ENCODE data around the gene ANKRD10.

Gene ANKRD10

DNA sequence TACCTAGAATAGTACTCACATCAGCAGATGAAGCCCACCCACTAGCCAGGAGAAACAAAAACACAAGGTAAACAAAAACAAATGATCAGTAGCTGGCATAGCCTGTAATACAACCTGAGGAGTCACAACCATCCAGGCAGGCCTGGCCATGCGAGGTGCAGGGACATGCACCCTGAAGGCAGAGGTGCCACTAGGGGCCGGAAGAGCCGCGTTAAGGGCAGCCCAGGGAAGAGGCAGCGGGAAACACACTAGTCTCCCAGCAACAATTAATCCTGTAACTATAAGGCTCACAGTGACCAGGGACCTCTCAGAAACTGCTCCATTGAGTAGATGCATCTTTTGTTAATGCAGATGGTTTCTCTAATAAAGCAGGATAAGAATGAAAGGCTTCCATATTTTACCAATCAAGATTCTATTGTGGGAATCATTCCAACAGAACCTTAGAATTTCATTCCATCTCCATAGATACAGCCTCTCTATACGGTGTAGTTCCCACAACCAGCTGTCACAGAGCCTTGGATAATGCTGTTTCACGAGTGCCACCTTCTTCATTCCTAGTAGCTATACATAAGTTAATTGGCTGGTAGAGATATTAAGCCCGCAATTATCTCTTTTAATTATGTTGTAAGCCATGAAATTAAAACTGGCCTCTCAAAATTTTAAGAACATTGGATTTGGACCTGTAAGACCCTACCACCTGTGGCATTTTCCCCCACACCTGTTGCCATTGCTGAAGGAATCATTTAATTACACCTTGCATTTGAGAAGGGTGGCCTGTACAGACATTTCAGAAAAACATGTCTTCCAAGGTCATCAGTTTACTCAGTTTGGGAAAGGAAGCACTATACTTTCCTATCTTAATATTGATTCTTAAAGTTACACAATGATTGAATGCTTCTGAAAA lies 28.7 kb downstream of the ANKRD10 start:
- no peak for DNase-seq (ENCODE audit: low read depth)

DNA sequence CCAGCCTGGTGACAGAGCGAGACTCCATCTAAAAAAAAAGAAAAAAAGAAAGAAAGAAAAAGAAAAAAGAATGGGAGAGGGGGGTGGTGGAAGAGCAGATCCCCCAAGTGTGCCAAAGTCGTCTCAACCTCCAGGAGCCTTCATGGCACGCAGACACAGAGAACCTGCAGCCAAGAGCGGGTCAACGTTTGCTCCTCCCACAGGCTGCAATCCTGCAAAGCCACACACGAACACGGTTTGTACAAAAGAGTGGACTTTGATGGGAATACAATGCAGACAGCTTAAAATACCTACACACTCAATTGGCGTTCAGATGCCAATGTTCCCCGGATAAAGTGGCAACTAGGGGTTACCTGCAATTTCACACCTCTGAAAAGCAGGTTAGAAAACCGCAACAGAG lies 29.4 kb downstream of the ANKRD10 start:
- no peak for DNase-seq (ENCODE audit: low read depth)

DNA sequence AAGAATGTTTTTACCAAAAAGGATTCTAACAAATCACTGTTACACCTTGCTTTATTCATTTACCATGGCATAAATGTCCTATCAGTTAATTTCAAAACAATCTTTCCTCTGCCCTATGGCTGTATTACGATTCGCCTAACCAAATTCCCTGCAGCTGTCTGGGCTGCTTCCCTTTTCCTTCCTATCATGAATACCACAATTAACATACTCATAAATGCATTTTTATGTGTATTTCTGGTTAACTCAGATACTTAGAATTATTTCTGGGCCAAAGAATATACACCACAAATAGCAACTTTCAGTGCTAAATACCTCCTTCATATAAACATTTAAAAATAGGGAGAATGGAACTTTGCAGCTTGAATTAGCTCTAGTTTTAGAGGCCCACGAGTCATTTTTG lies 30.4 kb downstream of the ANKRD10 start:
- no peak for DNase-seq (ENCODE audit: low read depth)

DNA sequence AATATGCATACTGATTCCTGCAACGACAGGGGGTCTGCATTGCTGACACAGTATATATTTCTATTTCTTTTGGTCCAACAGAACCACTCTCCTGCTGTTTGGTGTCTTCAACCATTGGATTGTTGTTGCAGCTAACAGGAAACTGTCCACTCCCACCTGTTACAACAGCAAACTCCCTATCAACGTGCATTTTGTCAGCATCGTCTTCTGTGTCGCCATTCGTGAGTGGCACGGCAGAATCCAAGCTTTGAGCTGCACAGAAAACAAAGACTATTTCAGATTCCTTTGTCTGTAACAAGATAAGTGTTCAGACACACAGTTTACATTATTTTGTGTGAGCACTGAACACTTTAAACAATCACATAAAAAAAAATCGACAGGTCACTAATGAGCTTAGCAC lies 31.3 kb downstream of the ANKRD10 start:
- no peak for DNase-seq (ENCODE audit: low read depth)

DNA sequence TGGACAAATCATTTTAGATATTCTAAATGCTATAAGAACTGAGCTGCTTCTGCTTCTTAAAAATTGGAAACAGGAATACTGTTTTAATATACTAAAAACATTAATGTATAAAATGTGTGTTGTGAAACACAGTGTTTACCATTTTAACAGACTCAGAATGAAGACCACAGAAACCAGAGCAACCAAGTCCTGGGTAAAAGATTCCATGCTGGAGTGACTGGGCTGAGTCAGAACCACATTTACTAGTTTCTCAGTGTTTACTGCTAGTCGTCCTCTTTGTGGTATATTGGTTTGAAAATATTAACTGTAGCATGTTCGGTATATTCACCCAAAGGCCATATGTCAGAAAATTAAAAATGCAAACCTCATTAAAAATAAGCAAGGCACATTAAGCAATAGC lies 31.9 kb downstream of the ANKRD10 start:
- no peak for DNase-seq (ENCODE audit: low read depth)

DNA sequence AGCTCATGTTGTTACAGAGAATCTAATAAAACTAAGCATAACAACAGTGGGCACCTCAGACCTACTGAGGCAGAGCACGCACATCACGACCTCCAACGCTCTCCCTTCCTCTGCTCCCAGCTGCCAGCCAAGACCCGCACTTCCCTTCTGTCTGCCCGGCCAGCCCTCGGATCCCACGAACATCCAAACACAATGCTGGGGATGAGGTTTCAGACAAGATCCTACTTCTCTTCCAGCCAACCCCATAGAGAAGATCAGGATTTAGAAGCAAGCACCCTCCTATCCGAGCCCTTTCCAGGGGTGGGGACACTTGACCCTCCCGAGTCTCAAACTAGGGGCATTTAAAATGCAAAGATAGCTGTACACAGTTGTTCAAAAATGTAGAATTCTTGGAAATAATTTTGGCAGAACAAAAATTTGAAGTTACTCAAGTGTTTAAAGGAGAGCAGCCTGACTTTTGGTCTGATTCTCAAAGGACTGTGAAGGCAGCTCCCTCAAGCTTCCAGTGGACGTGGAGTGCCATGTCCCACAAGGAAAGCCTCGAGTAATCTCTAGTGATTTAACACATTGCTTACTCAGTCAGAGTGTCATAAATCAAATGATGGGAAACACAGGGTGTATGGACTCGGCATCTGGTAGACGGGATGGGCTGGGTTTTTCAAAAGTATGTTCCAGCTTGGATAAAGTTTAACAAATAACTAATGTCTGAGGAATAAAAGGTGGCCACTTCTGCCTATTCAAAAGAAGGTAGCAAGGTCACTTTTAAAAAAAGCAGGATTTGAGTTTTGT lies 32.8 kb downstream of the ANKRD10 start:
- no peak for DNase-seq (ENCODE audit: low read depth)

DNA sequence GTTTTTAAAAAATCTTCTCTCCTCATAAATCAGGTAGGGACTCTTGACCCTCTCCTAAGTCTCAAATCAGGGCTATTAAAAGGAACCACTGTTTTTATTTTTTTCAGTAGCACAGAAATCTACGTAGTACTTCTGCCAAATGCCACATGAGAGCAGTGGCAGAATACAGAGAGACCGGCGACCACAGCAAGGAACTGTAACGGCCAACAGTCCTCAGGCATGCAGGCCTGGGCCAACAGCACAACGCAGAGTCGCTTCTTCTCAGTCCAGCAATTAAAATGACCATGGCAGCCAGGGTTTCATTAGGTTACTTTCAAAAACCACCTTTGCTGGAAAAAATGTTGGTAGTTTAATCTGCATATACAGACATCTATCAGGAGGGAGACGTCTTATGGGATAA lies 34.2 kb downstream of the ANKRD10 start:
- DNase-seq (ENCODE audit: low read depth): no peak

DNA sequence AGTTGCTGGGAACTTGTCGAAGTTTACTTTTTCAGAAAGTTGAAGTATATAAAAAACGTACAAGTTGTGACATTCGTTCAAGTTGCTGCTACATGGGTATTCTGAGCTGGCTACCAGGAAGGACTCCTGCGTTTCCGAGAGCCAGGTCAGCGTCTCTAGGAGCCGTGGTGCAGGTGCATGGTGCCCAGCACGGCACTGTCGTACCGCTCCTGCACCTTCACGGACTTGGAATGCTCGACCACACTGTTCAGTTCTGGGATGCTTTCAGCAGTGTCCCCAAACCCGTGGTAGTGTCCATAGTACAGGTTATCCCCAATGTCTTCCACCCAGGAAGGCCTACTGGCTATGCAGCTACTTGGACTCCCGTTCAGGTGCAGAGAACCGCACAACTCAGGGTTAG lies 35.4 kb downstream of the ANKRD10 start:
- DNase-seq (ENCODE audit: low read depth): no peak

DNA sequence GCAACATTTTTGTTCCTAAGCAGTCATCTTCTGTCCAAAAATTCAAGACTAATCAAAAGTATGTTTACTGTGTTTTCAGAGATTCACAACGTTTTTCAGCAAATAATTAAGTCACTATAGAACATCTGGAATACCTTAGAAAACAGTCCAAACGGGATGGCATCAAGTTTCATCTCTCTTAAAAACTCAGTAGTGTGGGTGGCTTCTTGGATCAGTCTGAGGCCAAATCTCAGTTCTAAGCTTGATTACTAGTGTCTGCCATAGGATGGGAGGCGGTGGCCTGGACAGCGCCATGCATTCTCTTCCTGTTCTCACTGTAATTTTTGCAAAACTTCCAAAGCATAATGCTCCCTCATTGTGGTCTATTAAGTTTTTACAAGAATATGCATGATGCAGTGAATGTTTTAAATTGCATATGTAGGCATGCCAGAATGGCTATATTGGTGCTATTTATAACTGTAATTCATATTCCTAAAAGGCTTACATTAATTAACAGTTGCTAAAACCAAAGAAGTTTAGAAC lies 37.1 kb downstream of the ANKRD10 start:
- no peak for DNase-seq (ENCODE audit: low read depth)

DNA sequence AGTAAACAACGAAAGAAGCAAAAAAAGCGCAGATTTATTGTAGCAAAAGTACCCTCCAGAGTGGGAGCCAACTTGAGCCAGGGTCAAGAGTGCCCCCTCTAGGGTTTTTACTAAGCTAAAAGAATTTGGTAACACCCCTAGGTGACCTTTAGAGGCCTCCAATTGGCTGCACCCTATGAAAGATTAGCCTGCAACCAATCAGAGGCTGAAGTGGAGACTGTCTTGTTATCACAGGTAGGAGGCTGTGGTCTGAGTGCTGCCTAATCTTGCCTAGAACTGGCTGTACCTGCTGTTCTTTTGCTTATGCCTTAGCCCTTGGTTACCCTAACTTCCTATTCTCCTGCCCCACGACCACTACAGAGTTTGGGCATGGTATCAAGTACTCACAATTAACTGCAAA lies 38.3 kb downstream of the ANKRD10 start:
- DNase-seq (ENCODE audit: low read depth): no peak

DNA sequence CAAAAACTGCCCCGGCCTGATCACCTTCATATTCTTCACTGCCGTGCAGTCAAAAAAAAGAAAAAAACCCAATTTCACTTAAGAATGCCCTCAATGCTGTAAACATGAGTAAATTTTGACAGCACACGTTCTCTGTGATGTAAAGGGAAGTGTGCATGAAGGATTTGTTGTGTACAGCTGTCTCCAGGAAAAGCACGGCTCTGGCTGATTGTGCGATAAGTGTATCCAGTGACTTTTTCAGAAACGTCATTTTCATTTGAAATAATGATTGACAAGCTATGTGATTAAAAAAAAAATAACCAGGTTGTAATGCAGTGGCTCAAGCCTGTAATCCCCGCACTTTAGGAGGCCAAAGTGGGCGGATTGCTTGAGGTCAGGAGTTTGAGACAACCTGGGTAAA lies 39.6 kb downstream of the ANKRD10 start:
- DNase-seq (ENCODE audit: low read depth): no peak

DNA sequence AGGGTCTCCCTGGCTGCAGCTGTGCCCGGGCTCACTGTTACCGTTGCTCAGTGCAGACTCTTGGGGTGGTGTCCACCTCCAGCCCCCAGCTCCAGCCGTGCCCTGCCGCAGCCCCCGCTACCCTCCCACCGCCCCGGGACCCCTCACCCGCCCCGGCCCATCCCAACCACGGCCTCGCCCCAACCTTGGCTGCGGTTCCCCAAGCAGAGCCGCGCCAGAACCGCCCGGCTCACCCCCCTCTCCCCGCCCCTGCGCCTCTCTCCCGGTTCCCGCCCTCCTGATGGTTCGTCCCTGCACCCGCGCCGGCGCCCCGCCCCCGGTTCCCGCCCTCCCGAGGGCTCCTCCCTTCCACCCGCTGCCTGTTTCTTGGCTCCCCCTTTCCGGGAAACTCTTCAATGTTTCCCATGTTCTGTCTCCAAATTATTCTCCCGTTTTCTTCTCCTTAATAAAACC lies 40.3 kb downstream of the ANKRD10 start:
- peak; percentile 58 for DNase-seq (ENCODE audit: low read depth)

DNA sequence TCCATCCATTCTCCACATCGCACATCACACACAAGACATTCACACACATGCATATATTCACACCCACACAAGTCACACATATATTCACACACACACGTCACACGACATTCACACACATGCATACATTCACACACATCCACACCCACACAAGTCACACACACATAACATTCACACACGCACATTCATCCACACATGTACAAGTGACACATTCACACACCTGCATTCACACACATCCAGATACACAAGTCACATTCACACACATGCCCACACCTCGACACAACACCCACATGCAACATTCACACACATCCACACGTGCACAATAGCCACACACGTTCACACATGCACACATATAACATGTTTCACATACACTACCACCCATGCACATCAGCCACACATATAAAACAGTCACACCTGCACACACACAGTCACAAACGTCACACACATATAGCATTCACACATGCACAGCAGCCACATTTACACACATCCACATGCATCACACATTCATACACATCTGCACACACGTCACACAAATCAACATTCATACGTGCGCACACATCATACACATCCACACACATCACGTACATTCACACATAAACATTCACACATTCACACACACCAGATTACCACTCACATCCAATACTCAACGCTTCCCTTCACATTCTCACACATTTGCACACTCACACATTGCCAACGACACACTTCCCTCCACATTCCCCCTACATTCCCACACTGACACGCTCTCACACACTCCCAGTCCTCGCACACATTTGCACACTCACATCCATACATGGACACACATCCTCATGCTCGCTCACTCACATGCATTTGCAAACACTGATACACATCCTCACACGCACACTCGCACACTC lies 41.0 kb downstream of the ANKRD10 start:
- DNase-seq (ENCODE audit: low read depth): no peak

DNA sequence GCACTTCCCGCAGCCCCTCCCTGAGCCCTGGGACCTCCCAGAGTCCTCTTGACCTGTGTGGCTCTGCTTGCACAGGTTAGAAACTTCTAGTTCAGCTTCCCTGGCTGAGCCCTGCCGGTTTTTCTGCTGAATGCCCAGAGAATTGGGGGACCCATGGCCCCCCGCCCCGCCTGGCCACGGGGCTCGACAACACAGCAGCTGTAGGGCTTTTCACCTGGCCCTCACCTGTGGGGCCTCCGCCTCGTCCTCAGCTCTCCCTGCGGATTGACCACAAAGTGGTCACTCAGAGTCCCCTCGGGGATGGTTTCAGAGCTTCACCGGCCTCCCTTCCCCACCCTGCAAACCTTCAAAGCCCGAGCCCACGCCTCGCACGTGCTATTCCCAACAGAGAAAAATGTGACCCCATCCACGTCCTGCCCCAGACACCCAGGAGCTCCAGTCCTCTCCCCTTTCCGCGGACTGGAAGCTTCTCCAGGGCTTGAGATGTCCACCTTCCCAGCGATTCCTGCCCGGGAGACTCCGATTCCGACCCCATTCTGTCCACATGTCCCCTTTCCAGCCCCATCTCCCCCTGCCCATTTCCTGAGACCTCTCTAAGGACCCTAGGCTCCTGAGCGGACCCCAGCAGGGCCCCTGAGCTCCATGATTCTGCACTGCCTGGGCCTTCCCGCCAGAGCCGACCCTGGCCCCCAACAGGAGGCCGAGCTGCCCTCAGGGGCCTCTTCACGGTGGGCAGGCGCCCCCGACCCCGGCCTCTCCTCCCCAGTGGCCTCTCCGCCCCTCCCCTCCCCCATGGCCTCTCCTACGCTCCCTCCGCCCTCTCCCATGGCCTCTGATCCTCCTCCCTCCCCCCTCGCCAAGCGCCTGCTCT lies 41.9 kb downstream of the ANKRD10 start:
- no peak for DNase-seq (ENCODE audit: low read depth)

DNA sequence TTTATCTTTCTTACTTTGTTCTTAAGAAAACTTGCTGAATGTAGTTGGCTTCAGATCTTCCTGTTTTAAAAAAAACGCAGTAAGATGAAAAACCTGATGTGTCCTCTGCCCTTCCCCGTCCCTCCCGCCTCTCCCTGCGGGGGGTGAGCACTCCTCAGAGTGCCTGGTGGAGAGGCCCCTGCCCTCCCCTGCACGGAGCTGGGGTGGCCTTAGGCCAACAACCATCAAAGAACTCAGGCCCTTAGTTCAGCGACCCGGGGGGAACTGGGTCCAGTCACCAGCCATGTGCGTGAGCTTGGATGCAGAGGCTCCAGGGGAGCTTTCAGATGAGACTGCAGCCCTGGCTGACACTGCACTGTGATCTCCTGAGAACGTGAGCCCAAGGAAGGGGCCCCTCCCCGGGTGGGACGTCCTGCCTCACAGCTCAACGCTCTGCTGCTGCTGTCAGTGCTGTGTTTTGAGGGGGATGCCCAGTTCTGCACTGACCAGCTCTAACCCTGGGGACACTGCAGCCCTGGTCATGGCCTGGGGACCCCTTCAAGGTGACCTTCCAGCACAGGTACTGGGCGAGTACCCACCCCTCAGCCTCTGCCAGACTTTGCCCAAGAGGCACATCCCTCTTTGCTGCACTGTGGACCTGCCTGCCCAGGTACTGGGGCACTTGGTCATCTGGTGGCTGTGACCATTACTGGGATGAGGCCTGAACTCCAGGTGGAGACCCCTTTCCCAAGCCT lies 42.7 kb downstream of the ANKRD10 start:
- DNase-seq (ENCODE audit: low read depth): no peak

DNA sequence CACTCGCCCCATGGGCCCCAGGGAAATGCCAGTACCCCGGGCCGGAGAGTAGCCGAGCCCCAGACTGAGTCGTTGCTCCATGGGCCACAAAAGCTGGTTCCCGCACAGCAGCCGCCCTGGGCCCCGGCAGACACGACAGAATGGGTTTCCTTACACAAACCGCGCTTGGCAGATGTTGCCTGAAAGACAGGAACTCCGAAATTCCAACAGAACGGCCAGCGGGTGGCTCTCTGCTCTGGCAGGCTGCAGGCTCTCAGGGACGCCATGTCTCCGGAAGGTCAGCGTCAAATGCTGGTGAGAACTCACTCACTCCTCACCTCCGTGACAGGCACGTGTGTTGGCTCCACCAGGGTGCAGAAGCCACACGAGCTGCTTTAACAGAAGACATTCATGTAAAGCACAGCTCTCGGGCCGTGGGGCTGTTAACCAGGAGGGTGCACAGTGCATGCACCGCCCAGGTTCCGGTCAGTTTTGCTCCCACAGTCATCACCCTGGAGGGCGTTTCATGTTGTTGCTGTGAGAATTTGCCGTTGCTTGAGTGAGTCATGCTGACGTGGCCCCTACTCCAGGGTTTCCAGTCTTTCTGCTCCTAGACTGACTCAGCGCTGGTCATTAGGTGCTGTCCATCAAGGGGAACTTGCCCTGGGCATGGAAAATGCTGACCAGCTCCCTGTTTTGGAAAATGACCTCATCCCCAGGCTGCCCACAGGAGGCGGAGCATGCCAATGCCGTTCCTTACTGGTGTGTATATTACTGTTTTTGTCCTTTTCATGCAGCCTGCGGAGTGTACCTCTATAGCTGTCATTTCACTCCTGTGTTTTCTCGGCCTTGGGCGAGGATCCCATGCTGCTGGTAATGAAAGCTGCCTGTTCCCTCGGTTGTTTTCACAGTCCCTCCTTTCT lies 44.8 kb downstream of the ANKRD10 start:
- DNase-seq (ENCODE audit: low read depth): no peak

DNA sequence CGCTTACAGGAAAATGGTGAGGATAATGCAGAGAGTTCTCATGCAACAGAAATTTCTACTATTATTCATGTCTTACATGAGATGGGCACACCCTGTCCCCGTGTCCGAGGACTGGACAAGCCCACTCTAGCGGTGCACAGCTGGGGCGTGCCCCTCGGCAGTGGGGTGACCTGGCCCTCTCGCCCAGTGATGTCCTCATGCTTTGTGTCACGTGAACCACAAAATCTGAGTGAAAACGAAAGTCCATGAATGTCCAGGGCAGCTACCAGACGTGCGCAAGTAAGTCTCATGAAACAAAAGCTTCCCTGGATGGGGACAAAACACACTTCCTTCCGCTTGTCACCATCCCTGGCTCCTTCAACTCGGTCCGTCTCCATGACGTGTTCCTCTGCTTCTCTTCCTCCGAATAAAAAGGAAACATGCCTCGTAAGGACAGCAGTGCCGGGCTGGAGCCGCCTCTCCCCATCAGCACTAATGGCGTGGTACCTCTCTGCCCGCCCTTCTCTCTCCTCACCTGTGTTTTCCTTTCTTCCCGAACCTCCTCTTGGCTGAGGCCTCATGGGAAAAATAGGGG lies 45.6 kb downstream of the ANKRD10 start:
- no peak for DNase-seq (ENCODE audit: low read depth)

DNA sequence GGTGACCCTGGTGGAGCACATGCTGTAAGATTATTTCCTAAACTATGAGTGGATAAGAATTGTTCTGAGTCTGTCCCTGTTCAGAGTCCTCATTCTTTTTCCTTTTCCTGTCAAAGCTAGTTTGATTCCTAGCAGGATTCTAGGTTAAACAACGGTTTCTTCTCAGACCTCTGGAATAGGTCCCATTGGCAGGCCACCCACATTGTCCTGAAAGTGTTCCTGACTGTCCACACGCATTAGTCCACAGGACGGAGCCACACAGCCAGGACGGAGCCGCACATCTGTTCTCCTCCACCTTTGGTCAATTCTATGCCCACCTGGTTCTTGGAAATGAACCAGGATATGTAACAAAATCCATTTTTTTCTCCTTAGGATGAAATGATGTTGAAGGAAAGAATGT lies 46.1 kb downstream of the ANKRD10 start:
- DNase-seq (ENCODE audit: low read depth): no peak

DNA sequence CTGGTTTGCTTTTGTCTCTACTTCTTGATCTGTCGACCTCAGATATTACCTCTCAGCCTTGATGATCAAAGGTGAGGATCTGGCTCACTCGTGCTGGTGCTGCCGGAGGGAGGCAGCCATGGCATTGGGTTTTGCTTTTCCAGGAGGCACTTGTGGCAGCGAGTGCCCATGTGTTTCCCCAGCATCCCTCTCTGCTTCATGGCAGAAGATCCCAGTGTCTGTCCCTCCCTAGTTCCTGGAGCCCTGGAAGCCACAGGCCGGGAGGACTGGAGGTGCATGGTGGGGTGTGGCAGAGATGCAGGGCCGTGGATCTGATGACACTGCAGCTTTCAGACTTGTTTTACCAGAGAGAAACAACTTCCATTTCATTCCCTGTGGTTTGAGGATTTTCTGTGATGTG lies 47.5 kb downstream of the ANKRD10 start:
- DNase-seq (ENCODE audit: low read depth): no peak

Data from stimulated activated CD8-positive, alpha-beta memory T cell treated with anti-CD3 and anti-CD28 coated beads, Interleukin-4, amount 100 ng/mL, for 24 hours (primary cell).